ENCODE measurements around the gene CDK14. TPM values are rescaled to one million over a fixed set of nuclear protein-coding genes. Genes with fewer than 3 reads are reported as not detected.

Gene CDK14
- total and polyA plus RNA-seq, 2 of the 8 experiments (the other 6 are each of a cell fraction or from before 2014, with no cell fraction given) = 5.5 to 47.3 TPM

DNA sequence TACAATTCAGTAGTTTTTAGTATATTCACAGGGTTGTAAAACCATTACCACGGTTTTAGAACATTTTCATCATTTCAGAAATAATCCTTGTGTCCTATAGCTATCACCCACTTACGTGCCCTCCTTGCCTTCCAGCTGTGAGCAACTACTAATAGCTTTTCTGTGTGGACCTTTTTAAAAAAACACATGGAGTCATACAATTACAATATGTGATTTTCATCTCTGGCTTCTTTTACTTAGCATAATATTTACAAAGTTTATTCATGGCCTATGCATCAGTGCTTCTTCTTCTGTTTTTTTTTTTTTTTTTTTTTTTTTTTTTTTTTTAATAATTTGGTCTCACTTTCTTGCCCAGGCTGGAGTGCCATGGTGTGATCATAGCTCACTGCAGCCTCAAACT is 76.1 kb downstream of the CDK14 start:
- H2AFZ ChIP-seq (ENCODE audit: low read length) = no peak overlapping the region
- H2BK5ac ChIP-seq (ENCODE audit: low read depth, low read length) = no peak overlapping the region
- no peak overlapping the region for H2AK5ac ChIP-seq (ENCODE audit: low read depth, low read length)
- H3K9me3 ChIP-seq (ENCODE audit: insufficient read depth in 2 of 2, low read depth in 1 of 2, low read length in 1 of 2) = no peaks in the 10 kb centered on the region
- H3K27me3 ChIP-seq (replicated peaks in 1 of 4; ENCODE audit: control insufficient read depth in 3 of 4, extremely low read depth in 1 of 4, insufficient read depth in 3 of 4, low read length in 3 of 4) = no peaks in the 10 kb centered on the region
- H3K4ac ChIP-seq (replicated peaks; ENCODE audit: insufficient read length, low read depth, low read length) = no peak overlapping the region
- no peak overlapping the region for H2BK120ac ChIP-seq (replicated peaks; ENCODE audit: low read depth, low read length)
- H2BK20ac ChIP-seq (ENCODE audit: low read length) = no peak overlapping the region
- H3K27ac ChIP-seq (ENCODE audit: low read depth, low read length) = no peak overlapping the region
- no peak overlapping the region for H3K56ac ChIP-seq (replicated peaks; ENCODE audit: insufficient read length, low read depth, low read length)
- H3K9ac ChIP-seq (replicated peaks in 1 of 4; ENCODE audit: extremely low read depth in 1 of 4, low read depth in 3 of 4, low read length in 3 of 4) = no peak overlapping the region
- H4K20me1 ChIP-seq (replicated peaks in 1 of 2; ENCODE audit: control insufficient read depth in 1 of 2, insufficient read depth in 2 of 2, low read length in 2 of 2) = no peaks in the 10 kb centered on the region
- H2BK15ac ChIP-seq (ENCODE audit: low read length) = no peak overlapping the region
- no peaks in the 10 kb centered on the region for H3K4me1 ChIP-seq (replicated peaks in 1 of 4; ENCODE audit: control insufficient read depth in 3 of 4, insufficient read depth in 4 of 4, low read length in 3 of 4)
- FAIRE-seq (no peak), DNase-seq (ENCODE audit: low read depth in 1 of 2, low spot score in 2 of 2) (no peak)
- H4K91ac ChIP-seq (replicated peaks; ENCODE audit: insufficient read length, low read length) = no peak overlapping the region
- WGBS, 2 experiments (ENCODE audit: extremely low coverage in 1 of 2, insufficient coverage in 1 of 2, insufficient read length in 1 of 2, insufficient replicate concordance in 2 of 2, low coverage in 1 of 2, low lambda C conversion rate in 2 of 2, missing lambda C conversion rate in 1 of 2) = 95% methylated on average over 2 of the region's 2 CpGs; no CpG with 5 or more reads in 1 of the 2 experiments
- H3K18ac ChIP-seq (ENCODE audit: extremely low read depth, low read length) = no peak overlapping the region
- H3K4me3 ChIP-seq (ENCODE audit: extremely low read depth in 1 of 4, insufficient read depth in 2 of 4, low read depth in 3 of 4, low read length in 4 of 4) = no peak overlapping the region
- H3K79me1 ChIP-seq (ENCODE audit: low read depth, low read length) = no peaks in the 10 kb centered on the region; the same call in 1 of the 2 replicates
- no peak overlapping the region for H3K23ac ChIP-seq (ENCODE audit: insufficient read length)
- H3K14ac ChIP-seq (ENCODE audit: insufficient read length) = no peak overlapping the region
- H3K4me2 ChIP-seq (ENCODE audit: insufficient read depth in 1 of 2, low read depth in 2 of 2, low read length in 2 of 2) = no peak overlapping the region
- no peak overlapping the region for H2BK12ac ChIP-seq (ENCODE audit: low read depth, low read length)
- CTCF ChIA-PET (ENCODE audit: partially characterized antibody) = interaction anchor here (0.6 to 2.8 kb wide), 4 partner anchors 33 to 418 kb away, joined by 3 to 9 read pairs (median 4); no protein-coding TSS in a partner anchor
- no peak overlapping the region for H4K8ac ChIP-seq (ENCODE audit: extremely low read depth, insufficient read depth, low read length)
- H3K23me2 ChIP-seq (ENCODE audit: low read depth, low read length) = no peaks in the 10 kb centered on the region; the same call in 1 of the 2 replicates
- POLR2A ChIA-PET (ENCODE audit: partially characterized antibody) = no interaction called here
- no peak overlapping the region for H4K5ac ChIP-seq (ENCODE audit: insufficient read length, low read depth, low read length)
- H3K79me2 ChIP-seq (ENCODE audit: control insufficient read depth in 1 of 2, insufficient read depth in 2 of 2, low read length in 2 of 2) = peaks cover 0 to 7% of the 10 kb centered on the region in 2 experiments; a peak in 1 of 4 replicates
- H3K36me3 ChIP-seq (ENCODE audit: control insufficient read depth in 2 of 4, insufficient read depth in 4 of 4, low read length in 3 of 4) = no peaks in the 10 kb centered on the region
- no peak for TF ChIP-seq HDAC6 (IDR thresholded peaks at IDR 0.05; ENCODE audit: low read depth, low read length)
- no peak for TF ChIP-seq CTCF (IDR thresholded peaks at IDR 0.05; ENCODE audit: control extremely low read depth in 1 of 3, insufficient read depth in 1 of 3, low read depth in 1 of 3, low read length in 3 of 3)
- no peak for TF ChIP-seq SIRT6 (IDR thresholded peaks at IDR 0.05; ENCODE audit: low read length)
- no peak for TF ChIP-seq CTBP2 (IDR thresholded peaks at IDR 0.05; ENCODE audit: borderline replicate concordance, insufficient read depth, insufficient read length, low read length)
